GM15510 (cell line): ENCODE results near the gene USP35.

Experiments used
- POLR2A ChIP-seq: IDR thresholded peaks from 3 replicates; pipeline ENCODE4 v1.6.1; 2011; ENCODE audit warnings: borderline replicate concordance; ENCODE audit not compliant: insufficient read length; ENCODE audit errors: extremely low read depth

The USP35 gene

DNA sequence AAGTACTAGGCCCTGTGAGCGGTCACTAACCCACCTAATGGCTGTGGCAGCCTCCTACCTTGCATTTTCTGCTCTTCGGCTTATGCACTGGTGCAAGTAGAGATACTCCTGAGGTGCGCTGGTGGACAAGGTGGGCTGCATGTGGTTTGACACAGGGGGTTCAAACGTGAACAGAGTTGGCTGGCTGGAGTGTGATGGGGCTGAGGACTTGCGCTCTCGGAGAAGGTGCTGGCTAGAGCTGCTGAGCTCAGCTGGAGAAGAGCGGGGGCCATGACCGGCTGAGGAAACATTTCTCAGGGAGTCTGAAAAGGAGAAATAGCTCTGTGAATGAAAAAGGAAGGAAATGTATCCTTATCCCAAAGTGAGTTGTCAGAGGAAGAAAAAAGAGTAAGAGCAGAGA is 61.4 kb downstream of the USP35 start:
- no peak for TF ChIP-seq POLR2A

DNA sequence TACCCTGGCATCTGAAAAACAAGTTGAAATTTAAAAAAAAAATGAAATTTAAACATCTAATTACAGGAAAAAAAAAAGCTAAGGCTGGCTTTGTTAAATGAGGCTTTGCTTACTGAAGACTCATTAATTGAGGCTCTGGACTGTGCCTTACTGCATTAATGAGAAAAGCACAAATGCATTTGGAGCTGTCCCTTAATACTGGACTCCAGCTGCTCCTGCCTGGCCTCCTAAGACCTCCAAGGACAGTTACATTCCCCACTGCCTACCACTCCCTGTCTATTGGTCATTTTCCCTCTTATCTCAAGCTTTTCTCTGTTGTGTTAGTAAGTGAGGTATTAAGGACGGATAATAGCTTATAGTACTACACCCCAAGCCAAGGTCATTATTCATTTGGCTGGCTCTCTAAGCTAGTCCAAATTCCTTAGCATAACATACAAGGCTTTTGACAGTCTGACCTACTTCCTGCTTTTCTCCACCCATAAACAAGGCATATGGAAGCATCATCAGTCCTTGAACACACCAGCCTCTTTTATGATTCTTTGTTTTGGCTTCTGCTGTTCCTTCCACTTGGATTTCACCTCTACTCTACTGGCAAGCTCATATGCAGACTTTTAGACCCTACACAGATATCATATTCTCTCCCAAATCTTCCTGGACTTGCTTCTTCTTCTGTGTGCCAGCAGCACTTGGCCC is 62.5 kb downstream of the USP35 start:
- TF ChIP-seq POLR2A = no peak

DNA sequence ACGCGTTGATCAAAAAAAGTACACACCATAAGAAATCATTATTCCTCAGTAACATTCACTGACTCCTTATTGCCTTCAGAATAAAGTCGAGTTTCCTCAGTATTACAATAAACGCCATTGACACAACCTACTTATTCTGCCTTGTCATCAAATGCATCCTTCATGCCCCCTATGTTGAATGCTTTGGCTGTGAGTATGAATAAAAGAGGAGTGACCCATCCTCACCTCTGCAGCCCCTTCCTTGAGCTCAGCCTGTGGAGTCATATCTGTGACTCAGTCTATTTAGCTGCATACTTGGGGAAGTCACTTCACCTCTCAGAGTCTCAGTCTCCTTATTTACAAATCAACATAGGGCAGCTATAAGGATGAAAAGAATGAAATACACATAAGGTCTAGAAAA is 65.1 kb downstream of the USP35 start:
- TF ChIP-seq POLR2A = no peak

DNA sequence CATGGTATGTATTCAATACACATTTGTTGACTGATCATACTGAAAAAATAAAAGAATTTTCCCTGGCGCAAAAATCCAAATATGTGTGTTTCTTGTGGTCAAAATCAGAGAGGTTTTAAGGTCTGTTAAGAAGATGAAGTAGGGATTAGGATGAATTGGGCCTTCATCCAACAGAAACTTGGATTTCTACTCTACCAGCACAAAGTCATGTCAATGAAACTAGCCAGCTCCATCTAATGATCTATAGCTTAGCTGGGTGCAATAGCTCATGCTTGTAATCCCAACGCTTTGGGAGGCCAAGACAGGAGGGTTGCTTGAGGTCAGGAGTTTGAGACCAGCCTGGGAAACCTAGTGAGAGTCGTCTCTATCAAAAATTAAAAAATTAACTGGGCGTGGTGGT is 65.5 kb downstream of the USP35 start:
- TF ChIP-seq POLR2A = no peak

DNA sequence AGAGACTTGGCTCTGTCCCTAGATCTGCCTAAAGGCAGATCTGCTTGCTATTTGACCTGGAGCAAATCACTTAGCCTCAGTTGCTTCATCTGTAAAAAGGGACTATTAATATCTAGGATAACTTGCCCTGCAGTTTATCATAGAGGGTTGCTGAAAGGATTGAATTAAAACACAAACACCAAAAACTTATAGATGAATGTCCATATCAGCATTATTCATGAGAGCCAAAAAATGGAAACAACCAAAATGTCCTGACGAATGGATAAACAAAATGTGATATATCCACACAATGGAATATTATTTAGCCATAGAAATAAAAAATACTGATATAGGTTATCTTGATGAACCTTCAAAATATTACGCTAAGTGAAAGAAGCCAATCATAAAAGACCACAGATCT is 67.2 kb downstream of the USP35 start:
- TF ChIP-seq POLR2A = no peak

DNA sequence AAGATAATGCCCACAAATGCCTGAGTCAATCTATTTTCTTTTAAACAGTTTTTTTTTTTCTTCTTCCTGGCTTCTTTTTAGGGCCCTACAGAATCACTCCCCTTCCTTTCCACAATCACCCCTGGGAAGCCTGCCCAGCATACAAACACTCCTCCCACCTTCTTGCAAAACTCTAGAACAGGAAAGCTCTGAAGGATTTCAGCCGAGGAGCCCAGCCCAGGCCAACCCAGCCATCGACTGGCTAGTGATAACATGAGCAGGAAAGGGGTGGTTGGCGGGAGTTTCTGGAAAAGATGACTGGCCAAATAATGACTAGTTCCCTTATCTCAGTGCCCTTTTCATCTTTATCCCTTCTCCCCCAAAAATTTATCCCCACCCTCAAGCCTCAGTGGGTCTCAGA is 68.2 kb downstream of the USP35 start:
- TF ChIP-seq POLR2A = no peak

DNA sequence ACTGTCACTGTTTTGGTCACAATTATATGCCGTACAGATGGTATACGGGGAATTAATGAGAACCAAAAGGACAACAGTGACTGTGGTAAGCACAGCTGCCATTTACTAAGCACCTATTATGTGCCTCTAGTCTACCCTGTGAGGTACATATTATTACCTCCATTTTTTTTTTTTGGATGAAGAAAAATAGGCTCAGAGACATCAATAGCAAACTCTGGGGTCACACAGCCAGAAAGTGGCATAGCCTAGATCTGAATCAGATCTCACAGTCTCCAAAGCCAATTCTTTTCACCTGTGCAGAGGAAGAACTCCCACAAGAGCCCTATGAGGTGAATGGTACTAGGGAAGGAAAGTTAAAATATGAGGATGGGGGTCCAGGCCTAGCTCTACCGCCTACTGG is 68.9 kb downstream of the USP35 start:
- TF ChIP-seq POLR2A = no peak

DNA sequence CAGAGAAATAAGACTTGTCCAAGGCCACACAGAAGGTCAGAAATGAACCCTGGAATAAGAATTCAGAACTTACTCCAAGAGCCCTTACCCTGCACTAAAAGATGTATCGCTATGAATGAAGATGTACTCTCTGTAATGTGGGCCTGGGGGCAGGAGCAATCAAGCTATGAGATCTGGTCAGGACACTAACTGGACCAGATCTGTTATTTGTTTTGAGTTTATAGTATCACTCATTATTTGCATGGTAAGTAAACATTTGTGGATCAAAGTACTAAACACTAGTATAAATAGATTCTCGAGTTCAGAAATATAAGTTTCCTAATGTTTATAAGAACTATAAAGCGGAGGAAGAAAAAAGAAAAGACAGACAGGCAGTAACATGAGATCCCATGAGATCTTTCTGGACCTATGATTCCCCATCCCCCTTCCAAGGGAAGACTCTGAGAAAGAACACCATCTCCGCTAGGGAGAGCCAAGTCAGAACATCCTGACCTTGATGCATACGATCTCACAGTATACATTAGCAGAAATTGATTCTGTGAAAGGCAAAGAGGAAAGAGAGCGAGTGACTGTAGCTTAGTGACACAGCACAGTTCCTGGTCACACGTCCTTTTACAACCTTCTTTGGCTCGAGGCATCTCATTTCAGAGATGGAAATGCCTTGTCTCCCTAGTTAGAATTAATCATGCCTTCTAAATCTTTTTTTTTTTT is 71.2 kb downstream of the USP35 start:
- no peak for TF ChIP-seq POLR2A

DNA sequence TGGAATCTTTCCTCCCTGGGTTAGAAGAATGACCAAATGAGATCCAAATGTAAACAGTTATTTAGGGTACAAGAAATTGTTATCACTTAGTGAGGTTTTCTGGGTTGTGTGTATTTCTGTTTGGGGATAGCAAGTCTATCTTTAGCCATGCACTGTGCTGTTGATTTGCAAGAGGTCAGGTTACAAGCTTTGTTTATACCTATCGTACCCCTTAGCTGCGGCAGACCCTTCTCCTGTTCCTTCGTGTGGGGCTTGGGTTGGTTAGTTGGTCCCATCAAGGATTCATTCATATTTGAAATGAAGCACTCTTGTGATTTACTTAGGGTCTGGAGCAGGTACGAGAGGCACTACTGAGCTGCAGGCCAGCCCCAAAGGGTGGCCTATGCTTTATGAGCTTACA is 72.6 kb downstream of the USP35 start:
- no peak for TF ChIP-seq POLR2A

DNA sequence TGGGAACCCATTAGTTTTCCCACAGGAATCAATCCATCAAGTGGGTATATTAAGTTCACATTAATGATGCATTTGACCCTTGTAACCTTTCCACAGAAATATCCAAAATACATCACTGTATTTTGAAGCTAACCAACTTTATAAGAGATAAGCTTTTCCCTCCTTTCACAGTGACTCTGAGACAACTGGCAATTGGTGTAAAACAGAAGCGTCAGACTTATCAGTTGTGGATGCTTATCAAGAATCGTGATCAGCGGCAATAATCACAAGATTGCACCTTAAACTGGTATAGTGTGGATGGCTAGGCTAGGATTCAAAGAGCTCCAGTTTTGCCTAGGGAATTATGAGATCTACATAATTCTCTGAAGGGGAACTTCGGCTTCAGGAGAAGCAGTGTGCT is 73.1 kb downstream of the USP35 start:
- TF ChIP-seq POLR2A = no peak

DNA sequence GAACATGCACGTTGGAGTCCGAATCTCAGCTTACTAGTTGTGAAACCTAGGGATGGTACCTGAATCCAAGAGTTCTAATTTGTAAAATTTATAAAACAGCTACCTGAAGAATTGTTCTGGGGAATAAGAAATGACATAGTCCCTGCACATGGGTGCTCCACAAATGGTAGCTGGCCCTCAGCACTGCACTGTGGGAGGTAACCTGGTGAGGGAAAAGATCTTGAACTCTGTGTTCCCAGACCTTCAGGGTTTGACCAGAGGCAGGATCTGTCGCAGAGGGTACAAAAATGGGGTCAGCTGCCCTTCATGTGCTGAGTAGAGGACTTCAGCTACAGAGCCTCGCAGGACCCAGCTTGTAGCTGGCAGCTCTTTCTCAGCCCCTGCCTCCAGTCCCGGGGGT is 73.5 kb downstream of the USP35 start:
- no peak for TF ChIP-seq POLR2A

DNA sequence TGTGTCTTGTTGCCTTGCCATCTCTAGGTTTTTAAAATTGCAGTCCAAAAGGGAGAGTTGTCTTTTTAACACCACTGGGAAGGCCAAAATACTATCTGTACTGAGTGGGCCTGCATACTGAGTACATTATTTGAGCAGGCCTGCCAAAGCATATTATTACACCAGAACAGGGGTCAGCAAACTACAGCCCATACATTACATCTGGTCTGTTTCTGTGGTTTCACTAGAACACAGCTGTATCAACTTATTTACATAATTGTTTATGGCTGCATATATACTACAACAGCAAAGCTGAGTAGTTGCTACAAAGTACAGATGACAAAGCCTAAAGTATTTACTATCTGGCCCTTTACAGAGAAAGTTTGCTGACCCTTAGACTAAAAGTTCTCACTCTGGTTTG is 74.0 kb downstream of the USP35 start:
- TF ChIP-seq POLR2A = no peak
